Natural killer cell treated with Interleukin-12 subunit alpha and Interleukin-12 subunit beta and Interleukin-15 and Interleukin-18, amount 100 ng/mL, for 72 hours (primary cell): ENCODE results near the gene GAL3ST3. TPM values are rescaled to one million over a fixed set of nuclear protein-coding genes. Genes with fewer than 3 reads are reported as not detected.

ENCODE experiments used
- total RNA-seq, 2 donors: library from RNA; stranded (reverse); gene quantifications; one replicate each; pipeline ENCODE4 v1.2.3, GENCODE V29; 2022

GAL3ST3 gene
- total RNA-seq, 2 donors from 2014 or later: not detected

Other genes with a start within 250 kb of the GAL3ST3 start
- 1 to 10 TPM in 1 of 2 donors, under 1 TPM in 1; 0.52 to 1.0 TPM for gene SNX32, start 215.2 kb downstream of the GAL3ST3 start, total RNA-seq
- 1,000 to 10,000 TPM; 1,401 to 1,644 TPM for gene CFL1, start 191.0 kb downstream of the GAL3ST3 start, total RNA-seq
- gene MUS81, start 188.7 kb downstream of the GAL3ST3 start, total RNA-seq: 100 to 1,000 TPM in 1 of 2 donors, 10 to 100 TPM in 1; 85.7 to 109 TPM
- gene EFEMP2, start 176.4 kb downstream of the GAL3ST3 start, total RNA-seq: 10 to 100 TPM in 1 of 2 donors, 1 to 10 TPM in 1; 7.5 to 10.6 TPM
- gene CTSW, start 169.3 kb downstream of the GAL3ST3 start, total RNA-seq: 100 to 1,000 TPM; 124 to 886 TPM
- gene FIBP, start 160.7 kb downstream of the GAL3ST3 start, total RNA-seq: 100 to 1,000 TPM in 1 of 2 donors, 10 to 100 TPM in 1; 76.6 to 157 TPM
- 10 to 100 TPM; 44.6 to 89.8 TPM for gene CCDC85B, start 158.5 kb downstream of the GAL3ST3 start, total RNA-seq
- gene FOSL1, start 148.8 kb downstream of the GAL3ST3 start, total RNA-seq: 10 to 100 TPM in 1 of 2 donors, 1 to 10 TPM in 1; 7.9 to 18.1 TPM
- gene C11orf68, start 130.1 kb downstream of the GAL3ST3 start, total RNA-seq: 10 to 100 TPM; 15.4 to 24.7 TPM
- gene DRAP1, start 129.7 kb downstream of the GAL3ST3 start, total RNA-seq: 10 to 100 TPM; 88.5 to 95.6 TPM
- gene TSGA10IP, start 103.7 kb downstream of the GAL3ST3 start, total RNA-seq: not detected
- 100 to 1,000 TPM in 1 of 2 donors, 10 to 100 TPM in 1; 72.9 to 107 TPM for gene SART1, start 87.4 kb downstream of the GAL3ST3 start, total RNA-seq
- 10 to 100 TPM; 69.6 to 82.1 TPM for gene EIF1AD, start 47.0 kb downstream of the GAL3ST3 start, total RNA-seq
- gene BANF1, start 46.7 kb downstream of the GAL3ST3 start, total RNA-seq: 100 to 1,000 TPM; 190 to 376 TPM
- under 1 TPM in 1 of 2 donors, not detected in 1; 0.52 TPM for gene CST6, start 37.2 kb downstream of the GAL3ST3 start, total RNA-seq
- 1 to 10 TPM; 1.5 to 8.8 TPM for gene CATSPER1, start 22.7 kb downstream of the GAL3ST3 start, total RNA-seq
- 100 to 1,000 TPM; 227 to 286 TPM for gene SF3B2, start 3.2 kb upstream of the GAL3ST3 start, total RNA-seq
- 10 to 100 TPM; 64.3 to 73.3 TPM for gene PACS1, start 21.1 kb upstream of the GAL3ST3 start, total RNA-seq
- 10 to 100 TPM; 38.0 to 77.2 TPM for gene KLC2, start 208.5 kb upstream of the GAL3ST3 start, total RNA-seq
- gene RAB1B, start 219.5 kb upstream of the GAL3ST3 start, total RNA-seq: 100 to 1,000 TPM; 139 to 146 TPM
- gene CNIH2, start 229.0 kb upstream of the GAL3ST3 start, total RNA-seq: 1 to 10 TPM; 1.2 to 2.6 TPM
- gene YIF1A, start 240.0 kb upstream of the GAL3ST3 start, total RNA-seq: 10 to 100 TPM; 62.7 to 76.1 TPM
- not detected for gene TMEM151A, start 242.7 kb upstream of the GAL3ST3 start, total RNA-seq